HuH-7.5 (cell line): ENCODE results near the gene CAST.
"Not testable (repeated sequence)": the region's sequence is repeated elsewhere in the genome, so short reads cannot be mapped to it uniquely, and the experiment has no call there.

Experiments used
- DNase-seq: peaks from one replicate; pipeline ENCODE4 v3.0.0; 2011; ENCODE audit warnings: low spot score

CAST gene

DNA sequence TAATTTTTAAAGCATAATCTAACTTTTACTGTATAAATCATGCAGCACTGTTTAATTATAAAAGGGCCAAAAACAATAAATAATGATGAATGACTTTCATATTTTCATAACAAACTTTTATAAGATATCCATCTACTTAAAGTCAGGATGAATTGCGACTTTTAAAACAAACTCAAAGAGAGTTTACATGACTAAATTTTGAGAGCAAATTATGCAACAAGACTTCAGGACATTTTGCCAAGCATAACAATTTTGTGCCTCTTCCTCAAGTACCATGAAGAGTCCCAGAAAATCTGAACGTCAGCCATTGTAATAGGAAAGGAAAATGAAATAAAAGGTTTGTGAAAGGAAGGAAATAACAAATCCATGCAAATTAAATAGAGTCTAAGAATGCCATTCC is 121.2 kb downstream of the CAST start:
- no peak for DNase-seq

- no peak for DNase-seq
These were observed 123.3 kb downstream of the CAST start for GRCh38 chr5:96785326-96786109.

GRCh38 chr5:96788112-96788749 is 126.1 kb downstream of the CAST start:
- DNase-seq: no peak

DNA sequence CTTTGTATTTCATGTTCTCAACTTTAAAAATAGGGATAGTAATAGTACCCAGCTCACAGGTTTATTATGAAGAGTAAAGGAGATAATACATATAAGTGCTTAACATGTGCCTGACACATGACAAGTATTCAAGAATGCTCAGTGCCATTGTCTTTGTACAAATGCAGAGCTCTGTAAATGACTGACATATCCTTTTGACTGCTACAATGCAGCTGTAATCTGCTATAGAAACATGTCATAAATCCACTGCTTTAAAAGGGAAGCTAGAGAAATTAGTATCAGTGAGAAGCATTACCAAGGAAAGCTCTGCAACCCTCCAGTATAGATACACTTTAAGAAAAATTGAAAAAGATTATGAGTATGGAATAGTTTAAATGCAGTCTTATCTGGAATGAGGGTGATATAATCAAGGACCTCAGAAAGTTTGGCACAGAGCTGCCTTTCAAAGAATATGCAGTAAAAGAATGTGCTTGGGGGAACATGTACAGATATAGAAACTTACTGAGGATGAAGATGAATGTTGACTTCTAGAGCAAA is 127.7 kb downstream of the CAST start:
- DNase-seq: no peak

GRCh38 chr5:96790961-96791504 is 128.9 kb downstream of the CAST start:
- DNase-seq: no peak

- no peak for DNase-seq
These were observed 132.6 kb downstream of the CAST start for GRCh38 chr5:96794757-96795156.

GRCh38 chr5:96795626-96796025 is 133.4 kb downstream of the CAST start:
- no peak for DNase-seq

DNA sequence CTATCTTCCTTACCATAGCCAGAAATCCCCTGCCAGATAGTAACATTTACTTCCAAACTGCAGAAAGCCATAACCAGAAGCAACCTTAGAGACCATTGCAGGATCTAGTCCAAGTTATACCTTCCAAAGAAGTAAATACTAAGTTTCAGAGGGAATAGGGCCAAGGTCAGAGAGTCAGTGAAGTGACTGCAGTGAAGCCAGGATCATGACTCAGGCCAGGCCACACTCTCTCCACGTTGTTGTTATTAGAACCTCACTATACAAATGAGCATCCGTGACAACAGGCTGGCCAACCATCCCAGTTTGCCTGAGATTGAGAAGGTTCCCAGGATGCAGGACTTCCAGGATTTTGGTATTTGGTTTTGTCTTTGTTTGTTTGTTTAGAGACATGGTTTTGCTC is 134.3 kb downstream of the CAST start:
- no peak for DNase-seq

DNA sequence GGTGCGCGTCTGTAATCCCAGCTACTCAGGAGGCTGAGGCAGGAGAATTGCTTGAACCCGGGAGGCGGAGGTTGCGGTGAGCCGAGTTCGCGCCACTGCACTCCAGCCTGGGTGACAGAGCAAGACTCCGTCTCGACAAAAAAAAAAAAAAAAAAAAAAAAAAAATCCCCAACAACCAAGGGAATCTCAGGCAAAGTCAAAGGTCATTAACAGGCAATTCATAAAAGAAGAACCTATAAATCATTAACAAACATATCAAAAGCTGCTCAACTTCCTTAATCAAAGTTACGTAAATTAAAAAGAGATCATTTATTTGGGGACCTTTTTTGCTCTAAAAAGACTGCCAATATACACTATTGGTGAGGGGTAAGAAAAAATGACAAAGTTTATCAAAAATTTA is 139.5 kb downstream of the CAST start:
- not testable (repeated sequence) for DNase-seq

GRCh38 chr5:96807075-96807654 is 145.0 kb downstream of the CAST start:
- DNase-seq: peak; percentile 56

DNA sequence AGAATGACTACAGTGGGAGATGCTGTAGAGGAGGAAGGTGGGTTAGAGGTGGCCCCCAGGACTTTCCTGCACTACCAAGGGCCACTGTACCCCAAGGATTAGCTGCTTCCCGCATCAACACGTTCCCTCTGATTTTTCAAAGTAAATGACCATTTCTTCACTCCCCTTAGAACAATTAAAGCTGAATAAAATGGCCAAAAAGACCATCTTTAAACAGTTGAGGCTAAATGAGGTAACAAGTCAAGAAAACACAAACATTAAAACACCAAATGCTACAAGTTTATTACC is 146.3 kb downstream of the CAST start:
- no peak for DNase-seq

GRCh38 chr5:96808868-96809558 is 146.8 kb downstream of the CAST start:
- DNase-seq: no peak

GRCh38 chr5:96809921-96810320 is 147.7 kb downstream of the CAST start:
- DNase-seq: no peak

DNA sequence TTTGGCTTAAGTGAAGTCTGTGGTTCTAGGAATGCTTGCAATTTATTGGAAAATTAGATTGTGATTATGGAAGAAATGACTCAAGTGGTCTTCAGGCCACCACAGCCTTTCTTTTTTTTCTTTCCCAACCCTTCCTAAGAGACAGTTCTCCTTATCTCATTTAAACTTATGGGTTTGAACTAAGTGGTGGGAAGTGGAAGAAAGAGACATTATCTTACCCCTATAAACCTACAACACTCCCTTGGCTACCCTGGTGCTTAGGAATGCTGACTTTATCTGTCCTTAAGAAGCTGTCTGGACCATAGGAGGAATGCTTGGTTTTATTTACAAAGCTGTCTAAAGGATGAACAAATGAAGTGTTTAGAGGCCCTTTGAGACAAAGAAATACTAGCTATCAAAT is 150.7 kb downstream of the CAST start:
- no peak for DNase-seq

DNA sequence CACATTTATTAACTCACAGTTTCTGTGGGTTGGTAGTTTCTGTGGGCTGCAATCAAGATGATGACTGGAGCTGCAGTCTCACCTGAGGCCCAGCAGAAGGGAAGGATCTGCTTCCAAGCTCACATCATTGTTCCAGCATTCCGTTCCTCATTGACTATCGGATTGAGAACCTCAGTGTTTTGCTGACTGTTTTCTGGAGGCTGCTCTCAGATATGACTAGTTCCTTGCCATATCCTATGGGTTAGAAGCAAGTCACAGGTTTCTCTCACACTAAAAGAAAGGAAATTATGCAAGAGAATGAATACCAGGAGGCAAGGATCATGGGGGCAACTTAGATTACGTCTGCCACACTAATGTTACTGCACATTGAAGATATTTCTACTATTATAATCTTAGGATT is 151.9 kb downstream of the CAST start:
- no peak for DNase-seq

DNA sequence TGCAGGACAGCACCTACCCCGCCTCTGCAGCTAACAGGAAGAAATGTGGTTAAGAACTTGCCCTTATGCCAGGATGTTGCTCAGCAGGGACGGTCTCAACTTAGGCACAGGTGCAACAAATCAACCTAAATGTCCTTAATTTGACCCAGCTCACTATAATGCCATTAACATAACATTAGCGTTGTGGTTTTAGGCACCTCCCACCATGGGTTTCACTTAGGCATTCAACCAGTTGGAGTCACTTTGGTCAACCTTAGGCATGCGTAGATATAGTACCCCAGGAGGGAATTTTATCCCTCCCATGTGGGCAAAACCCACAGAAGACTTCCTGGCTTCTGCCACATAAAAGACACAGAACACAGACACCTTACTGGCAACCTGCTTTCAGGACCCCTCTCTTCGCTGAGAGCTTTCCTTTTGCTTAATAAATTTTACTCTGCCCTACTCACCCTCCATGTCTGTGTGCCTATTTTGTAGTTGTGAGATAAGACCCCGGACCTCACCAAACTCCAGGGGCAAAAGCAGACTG is 154.3 kb downstream of the CAST start:
- DNase-seq: no peak

GRCh38 chr5:96816991-96817390 is 154.8 kb downstream of the CAST start:
- no peak for DNase-seq

DNA sequence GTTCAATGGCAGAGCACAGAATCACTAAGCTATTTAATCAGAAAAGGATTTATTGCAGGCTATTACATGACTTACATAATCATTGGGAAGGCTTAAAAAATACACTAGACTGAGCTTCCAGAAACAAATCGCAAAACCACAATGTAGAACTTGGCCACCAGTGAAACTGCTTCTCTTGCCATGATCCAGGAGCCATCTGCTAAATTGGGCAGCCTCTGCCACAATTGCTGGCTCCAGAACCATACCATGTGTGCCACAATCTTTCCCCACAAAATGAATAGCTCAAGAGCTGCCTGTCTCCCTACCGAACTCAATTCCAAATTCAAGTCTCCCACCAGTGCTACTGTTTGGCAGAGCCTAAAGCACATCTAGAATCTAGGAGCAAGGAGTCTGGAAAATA is 155.3 kb downstream of the CAST start:
- DNase-seq: no peak

DNA sequence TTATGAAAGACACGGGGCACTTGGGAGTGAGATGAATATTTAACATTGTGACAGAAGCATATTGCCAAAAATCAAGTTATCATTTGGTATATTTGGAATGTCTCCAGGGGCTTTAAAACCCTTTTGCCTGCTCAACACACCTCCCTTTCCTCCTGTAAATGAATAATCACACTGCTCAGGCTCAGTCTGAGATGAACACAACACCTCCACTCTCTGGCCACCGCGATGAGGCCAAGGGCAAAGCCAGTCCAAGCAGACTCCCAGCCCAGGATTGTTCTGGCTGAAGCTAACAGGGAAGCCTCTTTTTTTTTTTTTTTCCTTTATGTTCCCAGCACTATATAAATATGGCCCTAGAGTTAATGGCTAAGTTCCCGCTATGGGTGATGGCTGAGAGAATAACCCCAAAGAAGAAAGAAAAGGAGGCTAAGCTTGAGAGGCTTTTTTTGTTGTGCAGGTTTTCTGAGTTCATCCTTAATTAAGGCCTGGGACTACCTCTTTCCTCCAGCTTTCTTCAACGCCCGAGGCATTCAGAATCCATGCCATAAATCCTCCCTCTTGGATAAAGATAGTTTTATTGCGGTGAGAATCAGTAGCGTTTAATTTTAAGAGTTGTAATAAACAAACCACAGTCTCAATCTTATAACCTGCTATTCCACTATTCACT is 156.1 kb downstream of the CAST start:
- no peak for DNase-seq

GRCh38 chr5:96819806-96820205 is 157.6 kb downstream of the CAST start:
- no peak for DNase-seq

DNA sequence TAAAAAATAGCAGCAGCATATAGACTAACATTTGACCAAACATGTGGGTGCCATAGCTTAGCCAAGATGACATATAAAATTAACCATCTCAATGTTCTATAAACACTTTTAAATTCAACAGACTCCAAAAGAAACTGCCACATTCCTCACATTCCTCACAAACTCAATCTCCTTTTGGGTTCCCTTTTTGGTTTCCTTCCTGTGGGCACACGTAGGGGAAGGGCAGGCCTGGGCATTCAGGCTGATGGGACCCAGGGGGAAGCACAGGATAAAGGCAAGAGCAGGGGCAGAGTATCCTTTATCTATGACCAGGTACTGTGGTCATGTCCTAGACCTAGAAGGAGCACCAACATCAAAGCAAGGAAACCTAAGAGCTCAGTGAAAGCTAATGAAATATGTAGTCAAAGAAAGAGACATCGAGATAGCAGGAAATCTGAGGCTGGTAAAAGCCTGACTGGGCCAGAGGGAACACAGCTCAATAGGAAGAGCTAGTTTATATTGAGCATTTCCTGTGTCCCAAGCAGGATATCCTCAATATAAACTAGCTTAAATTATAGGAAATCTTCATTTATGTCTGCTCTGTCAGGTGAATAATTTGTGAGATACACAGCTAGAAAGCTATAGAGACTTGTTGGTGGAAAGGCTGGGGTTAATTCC is 159.2 kb downstream of the CAST start:
- DNase-seq: no peak
